ENCODE results near the gene SLC9A8. TPM values are rescaled to one million over a fixed set of nuclear protein-coding genes. Genes with fewer than 3 reads are reported as not detected.

The SLC9A8 gene
- total and polyA plus RNA-seq, 2 of the 8 experiments (the other 6 are each of a cell fraction or from before 2014, with no cell fraction given) = 3.2 to 6.2 TPM

- Histone ChIP-seq H3K18ac (ENCODE audit: extremely low read depth, low read length) (no peak overlapping the region), H3K4me3 (ENCODE audit: extremely low read depth in 1 of 4, insufficient read depth in 2 of 4, low read depth in 3 of 4, low read length in 4 of 4) (no peak overlapping the region), H2AFZ (ENCODE audit: low read length) (no peak overlapping the region), H2BK20ac (ENCODE audit: low read length) (no peak overlapping the region), H4K8ac (ENCODE audit: extremely low read depth, insufficient read depth, low read length) (no peak overlapping the region), H3K56ac (replicated peaks; ENCODE audit: insufficient read length, low read depth, low read length) (no peak overlapping the region), H3K27ac (ENCODE audit: low read depth, low read length) (no peak overlapping the region), H3K27me3 (replicated peaks in 1 of 4; ENCODE audit: control insufficient read depth in 3 of 4, extremely low read depth in 1 of 4, insufficient read depth in 3 of 4, low read length in 3 of 4) (no peaks in the 10 kb centered on the region), H3K4me1 (replicated peaks in 1 of 4; ENCODE audit: control insufficient read depth in 3 of 4, insufficient read depth in 4 of 4, low read length in 3 of 4) (peaks cover 0 to 7% (median 2%) of the 10 kb centered on the region in 4 experiments; a peak in 3 of 7 replicates), H3K4me2 (ENCODE audit: insufficient read depth in 1 of 2, low read depth in 2 of 2, low read length in 2 of 2) (no peak overlapping the region), H4K5ac (ENCODE audit: insufficient read length, low read depth, low read length) (no peak overlapping the region), H3K36me3 (ENCODE audit: control insufficient read depth in 2 of 4, insufficient read depth in 4 of 4, low read length in 3 of 4) (no peaks in the 10 kb centered on the region), H2BK5ac (ENCODE audit: low read depth, low read length) (no peak overlapping the region), H4K91ac (replicated peaks; ENCODE audit: insufficient read length, low read length) (no peak overlapping the region), H2BK12ac (ENCODE audit: low read depth, low read length) (no peak overlapping the region), H3K9me3 (ENCODE audit: insufficient read depth in 2 of 2, low read depth in 1 of 2, low read length in 1 of 2) (no peaks in the 10 kb centered on the region), H3K79me1 (ENCODE audit: low read depth, low read length) (no peaks in the 10 kb centered on the region), H4K20me1 (replicated peaks in 1 of 2; ENCODE audit: control insufficient read depth in 1 of 2, insufficient read depth in 2 of 2, low read length in 2 of 2) (no peaks in the 10 kb centered on the region), H2BK15ac (ENCODE audit: low read length) (no peak overlapping the region), H2BK120ac (replicated peaks; ENCODE audit: low read depth, low read length) (no peak overlapping the region), H3K79me2 (ENCODE audit: control insufficient read depth in 1 of 2, insufficient read depth in 2 of 2, low read length in 2 of 2) (no peaks in the 10 kb centered on the region), H2AK5ac (ENCODE audit: low read depth, low read length) (no peak overlapping the region), H3K23me2 (ENCODE audit: low read depth, low read length) (no peaks in the 10 kb centered on the region), H3K9ac (replicated peaks in 1 of 4; ENCODE audit: extremely low read depth in 1 of 4, low read depth in 3 of 4, low read length in 3 of 4) (no peak overlapping the region), H3K4ac (replicated peaks; ENCODE audit: insufficient read length, low read depth, low read length) (no peak overlapping the region), H3K14ac (ENCODE audit: insufficient read length) (no peak overlapping the region), H3K23ac (ENCODE audit: insufficient read length) (no peak overlapping the region)
- ChIA-PET CTCF (ENCODE audit: partially characterized antibody) (interaction anchor here (0.9 kb wide), 1 partner anchor 40 kb away, joined by 4 read pairs; no protein-coding TSS in a partner anchor), POLR2A (ENCODE audit: partially characterized antibody) (no interaction called here)
- FAIRE-seq (no peak), DNase-seq (ENCODE audit: low read depth in 1 of 2, low spot score in 2 of 2) (no peak)
- 91% methylated on average over 1 of the region's 1 CpG; no CpG with 5 or more reads in 1 of the 2 experiments for WGBS, 2 experiments (ENCODE audit: extremely low coverage in 1 of 2, insufficient coverage in 1 of 2, insufficient read length in 1 of 2, insufficient replicate concordance in 2 of 2, low coverage in 1 of 2, low lambda C conversion rate in 2 of 2, missing lambda C conversion rate in 1 of 2)
- TF ChIP-seq KDM1A (IDR thresholded peaks at IDR 0.05; ENCODE audit: borderline replicate concordance, low read length) (0 out of 2 replicates have a peak, but pooled peaks have one; percentile 54), CTCF (IDR thresholded peaks at IDR 0.05; ENCODE audit: control extremely low read depth in 1 of 3, insufficient read depth in 1 of 3, low read depth in 1 of 3, low read length in 3 of 3) (no peak)
Measured at GRCh38 chr20:49779972-49780371, 32.7 kb upstream of the SLC9A8 start.

Measured in H1 (cell line).